Measurements from ENCODE around the gene SLC4A7.
"Not testable (repeated sequence)": the region's sequence is repeated elsewhere in the genome, so short reads cannot be mapped to it uniquely, and the experiment has no call there.

SLC4A7 gene

DNA sequence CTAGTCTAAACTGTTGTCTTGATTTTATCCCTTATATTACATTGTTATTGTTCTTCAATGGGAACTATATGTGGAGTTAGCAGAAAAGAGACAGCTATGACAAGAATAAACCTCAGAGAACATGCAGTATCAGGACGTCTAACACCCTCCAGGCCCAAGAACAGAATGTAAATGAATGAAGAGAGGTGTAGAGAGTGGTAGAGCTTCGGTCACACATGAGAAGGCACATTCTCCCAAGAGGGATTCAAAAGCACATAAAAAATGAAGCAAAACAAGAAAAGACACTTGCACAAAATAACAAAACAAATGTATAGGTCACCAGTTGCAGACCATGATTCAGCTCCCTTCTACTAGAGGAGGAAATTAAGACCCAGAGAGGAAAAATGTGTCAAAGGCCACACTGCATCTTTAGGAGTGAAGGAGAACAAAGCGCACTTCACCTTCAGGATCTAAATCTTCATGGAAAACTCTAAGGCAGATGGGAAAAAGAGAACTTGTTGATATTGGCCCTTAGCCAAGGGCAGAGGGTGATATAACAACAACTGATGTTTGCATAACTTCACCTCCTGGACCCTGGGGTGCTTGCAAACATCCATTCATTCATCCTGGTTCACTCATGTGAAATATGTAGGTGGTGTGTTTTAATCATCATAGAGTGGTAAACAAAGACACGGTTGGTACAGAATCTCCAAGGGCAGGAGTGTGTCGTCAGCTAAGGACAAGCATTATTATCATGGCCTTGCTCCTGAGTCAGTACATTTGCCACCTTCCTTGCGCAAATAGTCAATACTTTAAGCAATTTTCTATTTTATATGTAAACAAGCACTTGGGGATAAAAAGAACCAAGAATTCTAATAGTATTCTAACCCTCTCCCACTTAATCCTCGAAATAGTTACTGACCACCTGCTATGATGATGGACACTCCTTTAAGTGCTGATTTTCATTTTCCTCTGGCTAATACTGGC lies 123.8 kb downstream of the SLC4A7 start:
- DNase-seq (ENCODE audit: low read depth in 2 of 2) = no peak

GRCh38 chr3:27358372-27358771 lies 125.8 kb downstream of the SLC4A7 start:
- no peak for DNase-seq (ENCODE audit: low read depth in 2 of 2)

GRCh38 chr3:27357665-27358258 lies 126.4 kb downstream of the SLC4A7 start:
- DNase-seq (ENCODE audit: low read depth in 2 of 2) = peak; percentile 24 to 43

DNA sequence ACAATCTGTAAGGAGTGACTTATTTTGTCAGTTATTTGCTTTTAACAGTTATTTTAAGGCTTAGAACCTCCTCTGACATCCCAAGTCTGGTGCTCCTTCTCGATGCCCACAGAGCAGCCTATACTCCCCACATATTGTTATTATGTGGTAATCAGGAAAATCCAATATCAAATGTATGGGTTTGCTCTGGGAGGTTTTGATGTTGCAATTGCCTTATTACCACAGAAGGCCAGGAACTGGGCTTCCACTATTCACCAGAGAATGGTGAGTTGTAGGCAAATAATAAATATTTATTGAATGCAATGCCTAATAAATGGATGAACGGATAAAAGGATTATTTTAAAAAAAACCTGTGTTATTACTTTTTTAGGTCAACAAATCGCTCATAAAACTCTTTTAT lies 127.2 kb downstream of the SLC4A7 start:
- no peak for DNase-seq (ENCODE audit: low read depth in 2 of 2)

- DNase-seq (ENCODE audit: low read depth in 2 of 2) = no peak
These were observed 129.5 kb downstream of the SLC4A7 start for GRCh38 chr3:27354588-27355203.

DNA sequence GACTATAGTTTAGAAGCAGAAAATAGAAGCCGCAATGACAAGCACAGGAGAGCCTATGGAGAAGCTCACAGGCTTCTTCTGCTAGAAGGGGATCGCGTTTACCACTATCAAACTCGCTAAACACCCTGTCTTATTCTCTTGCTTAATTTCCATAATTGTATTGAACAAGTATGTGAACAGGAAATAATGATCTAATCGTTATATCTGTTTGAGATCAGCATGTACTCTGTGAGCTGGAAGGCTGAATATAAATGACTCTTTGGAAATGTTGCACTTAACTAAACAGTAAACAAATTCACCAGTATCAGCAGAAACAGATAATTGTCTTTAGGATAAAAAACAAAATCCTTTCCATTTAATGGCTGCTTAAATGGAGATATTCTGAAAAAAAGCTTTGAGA lies 130.0 kb downstream of the SLC4A7 start:
- no peak for DNase-seq (ENCODE audit: low read depth in 2 of 2)

DNA sequence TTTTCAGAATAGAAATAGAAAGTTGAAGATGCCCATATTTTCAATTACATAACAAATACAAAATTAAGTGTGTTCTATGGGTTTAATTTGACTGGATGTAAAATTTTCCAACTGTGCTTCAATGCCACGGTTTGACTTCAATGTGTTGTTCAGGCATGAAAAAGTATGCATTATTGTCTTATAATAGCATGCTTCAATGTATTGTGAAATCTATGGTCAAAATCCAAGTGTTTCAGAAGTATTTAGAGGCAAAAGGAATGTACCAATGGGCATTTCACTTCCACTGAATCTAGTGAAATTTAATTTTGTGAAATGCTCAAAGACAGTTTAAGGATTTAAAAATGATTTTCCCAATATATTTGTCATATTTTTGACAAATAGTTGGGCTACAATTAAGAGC lies 131.0 kb downstream of the SLC4A7 start:
- no peak for DNase-seq (ENCODE audit: low read depth in 2 of 2)

GRCh38 chr3:27352047-27352446 lies 132.1 kb downstream of the SLC4A7 start:
- no peak for DNase-seq (ENCODE audit: low read depth in 2 of 2)

DNA sequence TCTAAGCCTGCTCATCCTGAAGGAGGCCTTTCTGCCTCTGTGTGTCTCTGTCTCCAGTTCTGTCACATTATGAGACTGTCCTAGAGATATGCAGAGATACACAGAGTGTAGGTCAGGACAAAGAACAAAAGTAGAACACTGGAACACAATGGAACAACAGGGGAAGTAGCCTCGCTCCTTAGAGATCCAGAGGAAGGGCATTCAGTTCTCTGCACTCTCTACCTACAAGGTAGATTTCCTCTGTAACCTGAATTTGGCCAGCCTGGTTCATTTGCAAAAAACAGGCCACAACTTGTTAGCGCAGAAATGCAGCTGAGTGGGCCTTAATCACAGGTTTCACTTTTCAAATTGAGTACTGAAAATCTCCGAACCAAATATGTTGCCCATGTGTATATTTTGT lies 134.4 kb downstream of the SLC4A7 start:
- DNase-seq (ENCODE audit: low read depth in 2 of 2) = no peak

DNA sequence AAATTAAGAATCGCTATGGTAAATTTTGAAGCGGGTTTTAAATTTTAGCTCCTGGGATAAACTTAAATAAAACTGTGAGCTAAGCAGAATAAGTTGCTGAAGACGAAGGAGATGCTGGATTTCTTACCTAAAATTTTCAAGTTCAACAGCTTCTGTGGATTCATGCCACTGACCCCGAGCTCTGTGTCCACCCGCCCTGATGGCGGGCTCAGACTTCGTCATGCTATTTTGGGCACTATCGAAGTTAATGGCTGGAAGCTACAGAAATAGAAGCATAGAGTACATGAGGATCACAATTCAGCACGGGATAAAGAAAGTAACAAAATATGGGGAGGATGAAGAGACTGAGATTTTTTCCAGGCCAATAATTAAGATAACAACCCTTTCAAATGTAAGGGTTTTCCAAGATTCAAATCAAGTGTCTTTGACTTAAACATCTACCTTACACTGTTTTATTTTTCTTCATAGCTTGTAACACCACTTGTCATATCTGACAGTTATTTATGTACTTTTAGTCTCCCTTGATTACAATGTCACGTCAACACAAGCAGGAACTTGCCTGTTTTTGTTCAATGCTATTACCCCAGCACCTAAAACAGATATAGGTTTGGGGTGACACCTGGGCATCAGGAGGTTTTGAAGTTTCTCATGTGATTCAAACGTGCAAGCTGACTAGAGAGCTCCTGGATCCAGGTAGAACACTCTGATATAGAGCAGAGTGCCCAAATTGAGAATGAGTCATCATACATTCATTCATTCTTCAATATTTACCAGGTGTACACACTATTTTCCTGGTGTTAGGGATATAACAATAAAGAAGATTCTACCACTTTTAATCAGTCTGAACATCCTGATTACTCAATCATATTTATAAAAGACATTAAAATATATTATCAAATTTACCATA lies 138.0 kb downstream of the SLC4A7 start:
- no peak for DNase-seq (ENCODE audit: low read depth in 2 of 2)

DNA sequence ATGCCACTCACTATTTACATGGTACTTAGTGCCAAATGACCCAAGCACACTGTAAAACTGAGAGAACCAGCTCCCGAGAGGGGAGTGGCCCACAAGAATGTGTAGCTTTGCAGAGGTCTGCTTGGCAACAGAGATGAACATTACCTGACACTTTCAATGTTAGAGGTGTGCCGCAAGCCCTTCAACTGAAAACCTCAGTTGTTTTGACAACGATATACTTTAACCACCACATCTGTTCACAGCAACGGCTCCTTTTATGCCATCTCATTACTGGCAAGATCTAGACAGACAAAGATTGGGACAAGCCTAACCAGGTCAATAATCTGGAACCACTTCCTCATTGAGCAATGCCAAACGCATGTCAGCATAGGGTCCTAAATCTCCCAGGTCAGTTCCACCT lies 138.7 kb downstream of the SLC4A7 start:
- DNase-seq (ENCODE audit: low read depth in 2 of 2) = no peak

GRCh38 chr3:27345045-27345444 lies 139.1 kb downstream of the SLC4A7 start:
- no peak for DNase-seq (ENCODE audit: low read depth in 2 of 2)

DNA sequence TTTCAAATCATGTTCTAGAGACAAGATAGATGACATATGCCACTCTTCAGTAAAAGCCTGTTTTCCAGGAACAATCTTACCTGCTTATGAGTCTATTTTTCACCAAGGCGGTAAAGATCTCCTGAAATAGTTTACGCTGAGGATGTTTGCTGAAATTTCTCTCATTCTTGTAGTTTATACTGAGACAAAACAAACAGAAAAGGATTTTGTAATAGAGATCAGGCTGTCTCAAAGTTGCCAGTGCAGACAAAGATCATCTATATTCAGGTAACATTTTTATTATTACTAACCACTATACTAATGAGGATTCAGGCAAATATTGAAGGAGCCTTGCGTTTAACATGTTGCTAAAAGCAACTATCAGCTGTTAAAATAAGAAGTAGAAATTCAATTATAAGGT lies 140.0 kb downstream of the SLC4A7 start:
- DNase-seq (ENCODE audit: low read depth in 2 of 2) = no peak

DNA sequence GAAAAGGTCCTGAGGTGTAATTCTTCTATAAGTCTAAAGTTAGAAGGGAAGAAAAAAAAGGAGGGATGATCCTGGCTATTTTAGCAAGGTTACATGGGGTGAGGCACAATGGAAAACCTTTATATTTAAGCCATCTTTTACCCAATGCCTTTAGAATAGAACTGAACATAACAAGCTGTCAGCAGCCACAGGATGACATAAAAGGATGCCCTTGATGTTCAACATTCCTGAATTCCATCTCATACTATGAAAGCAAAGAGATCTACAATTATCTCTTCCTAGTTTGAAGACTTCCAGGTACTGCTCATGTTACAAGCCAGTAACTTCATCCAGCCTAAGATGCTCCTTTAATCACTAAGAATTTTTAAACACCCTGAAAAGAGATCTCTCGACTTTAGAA lies 141.9 kb downstream of the SLC4A7 start:
- no peak for DNase-seq (ENCODE audit: low read depth in 2 of 2)

GRCh38 chr3:27340534-27340933 lies 143.7 kb downstream of the SLC4A7 start:
- DNase-seq (ENCODE audit: low read depth in 2 of 2) = no peak

- no peak for DNase-seq (ENCODE audit: low read depth in 2 of 2)
These were observed 148.6 kb downstream of the SLC4A7 start for GRCh38 chr3:27335571-27335970.

GRCh38 chr3:27333843-27334242 lies 150.3 kb downstream of the SLC4A7 start:
- DNase-seq (ENCODE audit: low read depth in 2 of 2) = no peak

GRCh38 chr3:27328982-27329762 lies 155.0 kb downstream of the SLC4A7 start:
- not testable (repeated sequence) for DNase-seq (ENCODE audit: low read depth in 2 of 2)

GRCh38 chr3:27326629-27327545 lies 157.3 kb downstream of the SLC4A7 start:
- DNase-seq (ENCODE audit: low read depth in 2 of 2) = no peak

DNA sequence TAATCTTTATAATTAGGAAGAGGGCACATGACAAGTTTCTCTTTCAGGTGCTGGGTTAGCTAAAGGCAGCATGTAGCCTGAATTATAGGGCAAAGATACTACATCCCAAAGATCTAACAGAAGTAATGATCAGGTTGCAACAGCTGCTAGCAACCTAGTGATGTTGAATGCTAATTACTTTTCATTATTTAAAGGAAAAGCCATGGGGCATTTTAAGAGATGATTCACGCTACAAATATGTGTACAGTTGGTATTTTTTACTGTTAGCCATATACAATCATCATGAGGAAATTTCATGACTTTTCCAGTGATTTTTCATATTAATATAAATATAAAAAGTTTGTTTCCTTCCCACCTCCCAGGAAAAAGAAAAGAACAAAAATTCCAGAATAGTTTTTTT lies 158.0 kb downstream of the SLC4A7 start:
- DNase-seq (ENCODE audit: low read depth in 2 of 2) = no peak
